GM12873 (cell line): ENCODE results near the gene CHST9.

Source experiments
- CTCF ChIP-seq: IDR thresholded peaks from 2 replicates; pipeline ENCODE4 v1.5.1; 2012; ENCODE audit warnings: low read depth, mild to moderate bottlenecking, moderate library complexity, low read length, control low read depth; ENCODE audit not compliant: insufficient read depth; ENCODE audit errors: missing control alignments

Gene CHST9

GRCh38 chr18:26960911-26961310 lies 224.2 kb downstream of the CHST9 start:
- no peak for TF ChIP-seq CTCF

GRCh38 chr18:26956863-26957262 lies 228.2 kb downstream of the CHST9 start:
- no peak for TF ChIP-seq CTCF

GRCh38 chr18:26948703-26949102 lies 236.4 kb downstream of the CHST9 start:
- TF ChIP-seq CTCF, result no peak

- no peak for TF ChIP-seq CTCF
These were observed 241.2 kb downstream of the CHST9 start for GRCh38 chr18:26943906-26944305.

GRCh38 chr18:26941584-26941983 lies 243.5 kb downstream of the CHST9 start:
- no peak for TF ChIP-seq CTCF

GRCh38 chr18:26940744-26941398 lies 244.2 kb downstream of the CHST9 start:
- TF ChIP-seq CTCF, result no peak

GRCh38 chr18:26931659-26932058 lies 253.4 kb downstream of the CHST9 start:
- no peak for TF ChIP-seq CTCF
